Hepatocyte (in vitro differentiated cells): Measurements from ENCODE around the gene CD79A. TPM values are rescaled to one million over a fixed set of nuclear protein-coding genes. Genes with fewer than 3 reads are reported as not detected.

Source experiments
- DNase-seq: peaks from one replicate; pipeline ENCODE4 v3.0.0-alpha.2; 2016; ENCODE audit warnings: low spot score
- H2AFZ ChIP-seq: fragments of 200-600 bp; sonication (generic); 2 replicates; pipeline ENCODE4 v1.6.0; 2016; ENCODE audit warnings: antibody characterized with exemption, mild to moderate bottlenecking
- H3K27ac ChIP-seq: fragments of 200-600 bp; sonication (generic); 2 replicates; pipeline ENCODE4 v1.5.1; 2016; ENCODE audit warnings: mild to moderate bottlenecking
- H3K27me3 ChIP-seq: fragments of 200-600 bp; sonication (generic); 2 replicates; pipeline ENCODE4 v1.6.1; 2016
- H3K36me3 ChIP-seq: fragments of 200-600 bp; sonication (generic); replicated peaks from 2 replicates; pipeline ENCODE4 v1.5.1; 2016; ENCODE audit warnings: low read depth; ENCODE audit not compliant: insufficient read depth
- H3K4me1 ChIP-seq: fragments of 200-600 bp; sonication (generic); 2 replicates; pipeline ENCODE4 v1.5.1; 2016; ENCODE audit warnings: mild to moderate bottlenecking, moderate library complexity; ENCODE audit not compliant: insufficient read depth
- H3K4me2 ChIP-seq: fragments of 200-600 bp; sonication (generic); 2 replicates; pipeline ENCODE4 v1.6.0; 2016
- H3K4me3 ChIP-seq: fragments of 200-600 bp; sonication (generic); 2 replicates; pipeline ENCODE4 v1.5.1; 2016; ENCODE audit warnings: mild to moderate bottlenecking
- H3K79me2 ChIP-seq: fragments of 200-600 bp; sonication (generic); 2 replicates; pipeline ENCODE4 v1.6.0; 2017; ENCODE audit warnings: mild to moderate bottlenecking
- H3K9me2 ChIP-seq: fragments of 200-600 bp; sonication (generic); replicated peaks from 2 replicates; pipeline ENCODE4 v1.6.0; 2017; ENCODE audit warnings: mild to moderate bottlenecking; ENCODE audit not compliant: insufficient read depth
- H3K9me3 ChIP-seq: fragments of 200-600 bp; sonication (generic); 2 replicates; pipeline ENCODE4 v1.5.1; 2016; ENCODE audit warnings: low read depth, mild to moderate bottlenecking
- H4K20me1 ChIP-seq: fragments of 200-600 bp; sonication (generic); 2 replicates; pipeline ENCODE4 v1.6.0; 2016; ENCODE audit warnings: mild to moderate bottlenecking; ENCODE audit not compliant: insufficient read depth, poor library complexity, severe bottlenecking
- CTCF ChIP-seq: fragments of 200-600 bp; sonication (generic); IDR thresholded peaks from 2 replicates; pipeline ENCODE4 v1.5.1; 2016; ENCODE audit warnings: antibody characterized with exemption, mild to moderate bottlenecking; ENCODE audit not compliant: poor library complexity
- EZH2 ChIP-seq: fragments of 200-600 bp; sonication (generic); IDR thresholded peaks from 2 replicates; pipeline ENCODE4 v1.6.1; 2016; ENCODE audit warnings: antibody characterized with exemption, mild to moderate bottlenecking, borderline replicate concordance
- EZH2phosphoT487 ChIP-seq: fragments of 200-600 bp; sonication (generic); IDR thresholded peaks from one replicate; pipeline ENCODE4 v1.6.1; 2018; ENCODE audit warnings: antibody characterized with exemption, mild to moderate bottlenecking, low read depth, moderate library complexity; ENCODE audit not compliant: unreplicated experiment, severe bottlenecking
- WGBS: methylation state at CpG from one replicate; pipeline ENCODE4 v1.1.6; 2016; ENCODE audit warnings: low lambda C conversion rate; ENCODE audit errors: missing lambda C conversion rate; 5-methylcytosine and 5-hydroxymethylcytosine counted together
- polyA plus RNA-seq: library from polyadenylated mRNA; unstranded; fragments of >200 nt; fragmentation: Nextera tagmentation; extraction: Ambion mirVana; gene quantifications from 2 replicates; pipeline ENCODE4 v1.2.1, GENCODE V29; 2016
- total RNA-seq: library from RNA; depleted of rRNA; stranded (reverse); fragments of >200 nt; gene quantifications from 2 replicates; pipeline ENCODE4 v1.2.3, GENCODE V29; 2014

The CD79A gene
- total and polyA plus RNA-seq, 2 experiments from 2014 or later, result 0.27 to 0.37 TPM

GRCh38 chr19:41906916-41907680, 30.0 kb downstream of the CD79A start:
- Histone ChIP-seq H3K4me3 (no peak overlapping the region), H3K79me2 (no peaks in the 10 kb centered on the region), H3K9me2 (no peaks in the 10 kb centered on the region), H3K27ac (no peak overlapping the region), H4K20me1 (no peaks in the 10 kb centered on the region), H3K9me3 (no peaks in the 10 kb centered on the region), H2AFZ (no peak overlapping the region), H3K36me3 (no peaks in the 10 kb centered on the region), H3K4me1 (peaks cover 15% of the 10 kb centered on the region), H3K27me3 (peaks cover 17% of the 10 kb centered on the region), H3K4me2 (no peak overlapping the region)
- DNase-seq, result no peak
- TF ChIP-seq CTCF (no peak), EZH2phosphoT487 (no peak), EZH2 (no peak)
- WGBS, result 86% methylated on average over 20 of the region's 21 CpGs

GRCh38 chr19:41907994-41908615, 31.0 kb downstream of the CD79A start:
- Histone ChIP-seq H4K20me1 (no peaks in the 10 kb centered on the region), H3K27ac (no peak overlapping the region), H3K79me2 (no peaks in the 10 kb centered on the region), H3K36me3 (no peaks in the 10 kb centered on the region), H3K4me2 (no peak overlapping the region), H3K4me1 (peaks cover 15% of the 10 kb centered on the region), H3K4me3 (no peak overlapping the region), H3K27me3 (peaks cover 26% of the 10 kb centered on the region), H3K9me2 (no peaks in the 10 kb centered on the region), H2AFZ (no peak overlapping the region), H3K9me3 (no peaks in the 10 kb centered on the region)
- no peak for DNase-seq
- TF ChIP-seq EZH2phosphoT487 (no peak), CTCF (no peak), EZH2 (no peak)
- WGBS, result 92% methylated on average over 24 of the region's 25 CpGs

- Histone ChIP-seq H3K36me3 (no peaks in the 10 kb centered on the region), H3K9me2 (no peaks in the 10 kb centered on the region), H3K4me1 (peaks cover 10% of the 10 kb centered on the region), H3K4me2 (no peak overlapping the region), H4K20me1 (no peaks in the 10 kb centered on the region), H3K4me3 (no peak overlapping the region), H3K79me2 (no peaks in the 10 kb centered on the region), H3K27me3 (peaks cover 33% of the 10 kb centered on the region), H3K9me3 (no peaks in the 10 kb centered on the region), H2AFZ (no peak overlapping the region), H3K27ac (no peak overlapping the region)
- TF ChIP-seq CTCF (no peak), EZH2phosphoT487 (no peak), EZH2 (no peak)
- WGBS, result 89% methylated on average over 10 of the region's 11 CpGs
- DNase-seq, result no peak
Measured at GRCh38 chr19:41908724-41909464, 31.8 kb downstream of the CD79A start.
